ENCODE results near the gene MMP28. TPM values are rescaled to one million over a fixed set of nuclear protein-coding genes. Genes with fewer than 3 reads are reported as not detected.

MMP28 gene
- total and polyA plus RNA-seq, 2 donors (not counting 1 experiment from before 2014, with no cell fraction given): 0.15 to 2.0 TPM

DNA sequence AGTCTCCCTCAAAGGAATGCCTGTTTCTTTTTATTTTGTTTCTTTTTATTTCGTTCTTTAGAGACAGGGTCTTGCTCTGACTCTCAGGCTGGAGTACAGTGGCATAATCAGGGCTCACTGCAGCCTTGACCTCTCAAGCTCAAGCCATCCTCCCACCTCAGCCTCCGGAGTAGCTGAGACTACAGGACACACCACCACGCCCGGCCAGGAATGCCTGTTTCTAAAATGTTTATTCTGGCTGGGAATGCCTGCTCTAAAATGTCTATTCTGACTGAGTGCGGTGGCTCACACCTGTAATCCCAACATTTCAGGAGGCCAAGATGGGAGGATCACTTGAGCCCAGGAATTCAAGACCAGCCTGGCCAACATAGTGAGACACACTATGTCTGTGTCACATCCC lies 2.5 kb upstream of the MMP28 start:
- Mint-ChIP-seq H3K27me3 (peaks cover 28% of the 10 kb centered on the region), H3K4me3 (no peak overlapping the region), H3K27ac (no peak overlapping the region), H3K9me3 (ENCODE audit: insufficient read depth) (no peaks in the 10 kb centered on the region), H3K4me1 (peaks cover 35% of the 10 kb centered on the region)
- H3K27me3 ChIP-seq (replicated peaks in 1 of 4; ENCODE audit: control extremely low read depth in 1 of 4, control insufficient read depth in 3 of 4, insufficient read depth in 4 of 4, low read length in 3 of 4): peaks cover 0 to 52% (median 28%) of the 10 kb centered on the region in 4 experiments
- H2AFZ ChIP-seq (ENCODE audit: insufficient read depth, low read depth, low read length, poor library complexity, severe bottlenecking): no peak overlapping the region
- ChIA-PET CTCF (interaction anchor here (3.2 to 7.0 kb wide), 2 partner anchors 33 kb away, joined by 23 to 62 read pairs; no protein-coding TSS in a partner anchor), POLR2A (interaction anchor here (1.0 kb wide), 1 partner anchor 11 kb away, joined by 3 read pairs; the partner anchor contains the start of gene TAF15)
- peaks cover 28 to 33% of the 10 kb centered on the region in 2 donors for H3K4me1 ChIP-seq (ENCODE audit: control insufficient read depth in 2 of 2, insufficient read depth in 2 of 2, low read length in 2 of 2)
- H3K27ac ChIP-seq (ENCODE audit: low read length in 2 of 2): no peak overlapping the region
- H3K9me3 ChIP-seq (ENCODE audit: control extremely low read depth in 1 of 3, control insufficient read depth in 2 of 3, insufficient read depth in 1 of 3, low read length in 2 of 3): no peaks in the 10 kb centered on the region
- 100% methylated on average over 3 of the region's 5 CpGs for WGBS (ENCODE audit: insufficient coverage)
- H4K20me1 ChIP-seq (ENCODE audit: control insufficient read depth, insufficient read depth, low read length, poor library complexity, severe bottlenecking): no peaks in the 10 kb centered on the region
- no peak for ATAC-seq (ENCODE audit: low read depth)
- no peak overlapping the region for H3K4me2 ChIP-seq (replicated peaks; ENCODE audit: low read depth, low read length, poor library complexity, severe bottlenecking)
- no peak overlapping the region for H3K4me3 ChIP-seq (ENCODE audit: control extremely low read depth in 1 of 5, extremely low read depth in 1 of 5, insufficient read depth in 1 of 5, low read depth in 2 of 5, low read length in 4 of 5)
- H3K79me2 ChIP-seq (ENCODE audit: control insufficient read depth, insufficient read depth, low read length): no peaks in the 10 kb centered on the region
- DNase-seq: no peak
- no peak for TF ChIP-seq CTCF (IDR thresholded peaks at IDR 0.05)
- no peak for TF ChIP-seq EZH2 (IDR thresholded peaks at IDR 0.05; ENCODE audit: borderline replicate concordance, insufficient read depth, low read depth, low read length, poor library complexity, severe bottlenecking)
- H3K36me3 ChIP-seq (replicated peaks in 1 of 2; ENCODE audit: control extremely low read depth in 1 of 2, control insufficient read depth in 1 of 2, extremely low read depth in 1 of 2, insufficient read depth in 2 of 2, low read length in 1 of 2): no peaks in the 10 kb centered on the region
- H3K9ac ChIP-seq (ENCODE audit: low read length): no peak overlapping the region
- intact Hi-C loops (cut with micrococcal nuclease): no loop called here

DNA sequence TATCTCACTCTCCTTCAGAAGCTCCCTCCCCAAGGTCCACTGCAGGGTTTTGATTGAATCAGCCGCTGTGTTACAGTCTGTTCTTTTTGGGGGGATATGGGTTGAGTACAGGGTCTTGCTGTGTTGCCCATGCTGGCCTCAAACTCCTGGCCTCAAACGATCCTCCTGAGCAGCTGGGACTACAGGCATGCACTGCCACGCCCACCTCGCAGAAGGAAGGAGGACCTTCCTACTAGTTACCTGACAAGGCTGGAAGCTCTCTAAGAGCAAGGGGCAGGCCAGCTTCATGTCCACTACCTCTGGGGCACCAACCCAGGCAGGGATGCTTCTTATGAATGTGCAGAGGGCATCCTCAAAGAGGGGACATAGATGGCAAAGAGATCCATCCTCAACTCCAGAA lies 1.9 kb upstream of the MMP28 start:
- 86% methylated on average over 3 of the region's 4 CpGs for WGBS (ENCODE audit: insufficient coverage)
- H3K27me3 ChIP-seq (replicated peaks in 1 of 4; ENCODE audit: control extremely low read depth in 1 of 4, control insufficient read depth in 3 of 4, insufficient read depth in 4 of 4, low read length in 3 of 4): peaks cover 0 to 57% (median 30%) of the 10 kb centered on the region in 4 experiments
- H3K9me3 Mint-ChIP-seq (ENCODE audit: insufficient read depth): no peaks in the 10 kb centered on the region
- H3K36me3 ChIP-seq (replicated peaks in 1 of 2; ENCODE audit: control extremely low read depth in 1 of 2, control insufficient read depth in 1 of 2, extremely low read depth in 1 of 2, insufficient read depth in 2 of 2, low read length in 1 of 2): no peaks in the 10 kb centered on the region
- no peak overlapping the region for H3K9ac ChIP-seq (ENCODE audit: low read length)
- no peak overlapping the region for H2AFZ ChIP-seq (ENCODE audit: insufficient read depth, low read depth, low read length, poor library complexity, severe bottlenecking)
- CTCF ChIA-PET: interaction anchor here (1.1 to 7.0 kb wide), 3 partner anchors 11 to 37 kb away, joined by 3 to 62 read pairs (median 9); partner anchors contain the start of gene TAF15
- TF ChIP-seq EZH2 (IDR thresholded peaks at IDR 0.05; ENCODE audit: borderline replicate concordance, insufficient read depth, low read depth, low read length, poor library complexity, severe bottlenecking) (no peak), CTCF (IDR thresholded peaks at IDR 0.05) (no peak)
- DNase-seq: no peak
- intact Hi-C loops (cut with micrococcal nuclease): no loop called here
- H3K4me3 ChIP-seq (ENCODE audit: control extremely low read depth in 1 of 5, extremely low read depth in 1 of 5, insufficient read depth in 1 of 5, low read depth in 2 of 5, low read length in 4 of 5): no peak overlapping the region
- no peaks in the 10 kb centered on the region for H3K79me2 ChIP-seq (ENCODE audit: control insufficient read depth, insufficient read depth, low read length)
- ATAC-seq (ENCODE audit: low read depth): no peak
- POLR2A ChIA-PET: interaction anchor here (1.0 kb wide), 1 partner anchor 12 kb away, joined by 3 read pairs; the partner anchor contains the start of gene TAF15
- no peak overlapping the region for H3K4me3 Mint-ChIP-seq
- no peak overlapping the region for H3K4me2 ChIP-seq (replicated peaks; ENCODE audit: low read depth, low read length, poor library complexity, severe bottlenecking)
- peaks cover 31% of the 10 kb centered on the region for H3K27me3 Mint-ChIP-seq
- no peak overlapping the region for H3K27ac Mint-ChIP-seq
- H4K20me1 ChIP-seq (ENCODE audit: control insufficient read depth, insufficient read depth, low read length, poor library complexity, severe bottlenecking): no peaks in the 10 kb centered on the region
- H3K9me3 ChIP-seq (ENCODE audit: control extremely low read depth in 1 of 3, control insufficient read depth in 2 of 3, insufficient read depth in 1 of 3, low read length in 2 of 3): no peaks in the 10 kb centered on the region
- H3K27ac ChIP-seq (ENCODE audit: low read length in 2 of 2): no peak overlapping the region
- H3K4me1 ChIP-seq (ENCODE audit: control insufficient read depth in 2 of 2, insufficient read depth in 2 of 2, low read length in 2 of 2): peaks cover 28 to 33% of the 10 kb centered on the region in 2 donors
- H3K4me1 Mint-ChIP-seq: peaks cover 34% of the 10 kb centered on the region
